ENCODE results near the gene RMDN2.
"Not testable (repeated sequence)": the region's sequence is repeated elsewhere in the genome, so short reads cannot be mapped to it uniquely, and the experiment has no call there.

Gene RMDN2

GRCh38 chr2:37934591-37935513 lies 9.8 kb downstream of the RMDN2 start:
- DNase-seq, result no peak

- DNase-seq, result not testable (repeated sequence)
Measured at GRCh38 chr2:37937568-37937967, 12.5 kb downstream of the RMDN2 start.

GRCh38 chr2:37941267-37941666 lies 16.2 kb downstream of the RMDN2 start:
- not testable (repeated sequence) for DNase-seq

GRCh38 chr2:37944268-37944667 lies 19.2 kb downstream of the RMDN2 start:
- no peak for DNase-seq

- DNase-seq, result no peak
Measured at GRCh38 chr2:37947306-37947705, 22.2 kb downstream of the RMDN2 start.

- DNase-seq, result not testable (repeated sequence)
Measured at GRCh38 chr2:37962018-37962739, 37.1 kb downstream of the RMDN2 start.

- DNase-seq, result not testable (repeated sequence)
Measured at GRCh38 chr2:37962740-37963121, 37.6 kb downstream of the RMDN2 start.

- not testable (repeated sequence) for DNase-seq
Measured at GRCh38 chr2:37963901-37964300, 38.8 kb downstream of the RMDN2 start.

- no peak for DNase-seq
Measured at GRCh38 chr2:37966326-37966725, 41.2 kb downstream of the RMDN2 start.

GRCh38 chr2:37969731-37970130 lies 44.6 kb downstream of the RMDN2 start:
- no peak for DNase-seq

GRCh38 chr2:37971971-37972370 lies 46.9 kb downstream of the RMDN2 start:
- no peak for DNase-seq

GRCh38 chr2:37973615-37974353 lies 48.7 kb downstream of the RMDN2 start:
- no peak for DNase-seq

GRCh38 chr2:37975808-37976207 lies 50.7 kb downstream of the RMDN2 start:
- DNase-seq, result no peak

GRCh38 chr2:37976411-37976810 lies 51.3 kb downstream of the RMDN2 start:
- DNase-seq, result no peak

GRCh38 chr2:37982147-37982582 lies 57.1 kb downstream of the RMDN2 start:
- DNase-seq, result peak; percentile 39

- no peak for DNase-seq
Measured at GRCh38 chr2:37982847-37983246, 57.8 kb downstream of the RMDN2 start.

GRCh38 chr2:37983719-37984118 lies 58.6 kb downstream of the RMDN2 start:
- DNase-seq, result no peak

- no peak for DNase-seq
Measured at GRCh38 chr2:37984176-37984575, 59.1 kb downstream of the RMDN2 start.

- DNase-seq, result no peak
Measured at GRCh38 chr2:37984589-37984988, 59.5 kb downstream of the RMDN2 start.

GRCh38 chr2:37985333-37985732 lies 60.2 kb downstream of the RMDN2 start:
- DNase-seq, result no peak

- DNase-seq, result no peak
Measured at GRCh38 chr2:37987098-37987775, 62.1 kb downstream of the RMDN2 start.

- no peak for DNase-seq
Measured at GRCh38 chr2:37992601-37993000, 67.5 kb downstream of the RMDN2 start.

- no peak for DNase-seq
Measured at GRCh38 chr2:37993143-37993542, 68.1 kb downstream of the RMDN2 start.
